GM19035 (cell line): ENCODE measurements around the gene NTM.

Experiments used
- ATAC-seq: cut with Tn5 transposase; IDR thresholded peaks from one replicate; pipeline ENCODE4 v1.9.1; 2021; ENCODE audit not compliant: unreplicated experiment

Gene NTM

GRCh38 chr11:131808470-131808869 is 438.1 kb downstream of the NTM start:
- ATAC-seq, result no peak

GRCh38 chr11:131809203-131809918 is 438.9 kb downstream of the NTM start:
- no peak for ATAC-seq

GRCh38 chr11:131810541-131810940 is 440.1 kb downstream of the NTM start:
- no peak for ATAC-seq

GRCh38 chr11:131811383-131811782 is 441.0 kb downstream of the NTM start:
- ATAC-seq, result no peak

GRCh38 chr11:131814108-131814507 is 443.7 kb downstream of the NTM start:
- no peak for ATAC-seq

- ATAC-seq, result no peak
These were observed 445.2 kb downstream of the NTM start for GRCh38 chr11:131815590-131815989.

- no peak for ATAC-seq
These were observed 445.6 kb downstream of the NTM start for GRCh38 chr11:131816051-131816450.

GRCh38 chr11:131817687-131818188 is 447.3 kb downstream of the NTM start:
- no peak for ATAC-seq

- ATAC-seq, result no peak
These were observed 449.4 kb downstream of the NTM start for GRCh38 chr11:131819865-131820264.

GRCh38 chr11:131822506-131822905 is 452.1 kb downstream of the NTM start:
- no peak for ATAC-seq

GRCh38 chr11:131823772-131824171 is 453.4 kb downstream of the NTM start:
- no peak for ATAC-seq

- no peak for ATAC-seq
These were observed 454.4 kb downstream of the NTM start for GRCh38 chr11:131824771-131825170.

- no peak for ATAC-seq
These were observed 457.0 kb downstream of the NTM start for GRCh38 chr11:131827430-131827829.

GRCh38 chr11:131829725-131830124 is 459.3 kb downstream of the NTM start:
- no peak for ATAC-seq

- no peak for ATAC-seq
These were observed 461.7 kb downstream of the NTM start for GRCh38 chr11:131832079-131832478.

GRCh38 chr11:131833366-131833765 is 463.0 kb downstream of the NTM start:
- ATAC-seq, result no peak

- no peak for ATAC-seq
These were observed 467.1 kb downstream of the NTM start for GRCh38 chr11:131837562-131837961.

- ATAC-seq, result no peak
These were observed 467.6 kb downstream of the NTM start for GRCh38 chr11:131838016-131838415.

GRCh38 chr11:131839326-131839725 is 468.9 kb downstream of the NTM start:
- ATAC-seq, result no peak

- no peak for ATAC-seq
These were observed 470.1 kb downstream of the NTM start for GRCh38 chr11:131840545-131840944.

- ATAC-seq, result no peak
These were observed 470.6 kb downstream of the NTM start for GRCh38 chr11:131841028-131841427.

- ATAC-seq, result no peak
These were observed 471.7 kb downstream of the NTM start for GRCh38 chr11:131841925-131842635.
